DOHH2 (cell line): ENCODE data around the gene NXNL2.

Experiments used
- EZH2phosphoT487 ChIP-seq: fragments of 200-600 bp; sonication (generic); IDR thresholded peaks from 2 replicates; pipeline ENCODE4 v1.6.1; 2017; ENCODE audit warnings: borderline replicate concordance, mild to moderate bottlenecking, antibody characterized with exemption, low read length, moderate library complexity, mixed read lengths
- TF ChIP-seq, protein P1 (sequence below): fragments of 200-600 bp; sonication (generic); IDR thresholded peaks from one replicate; pipeline ENCODE4 v1.5.1; 2014; ENCODE audit warnings: antibody characterized with exemption, mild to moderate bottlenecking, low read depth, low read length; ENCODE audit not compliant: poor library complexity, severe bottlenecking

DNA sequence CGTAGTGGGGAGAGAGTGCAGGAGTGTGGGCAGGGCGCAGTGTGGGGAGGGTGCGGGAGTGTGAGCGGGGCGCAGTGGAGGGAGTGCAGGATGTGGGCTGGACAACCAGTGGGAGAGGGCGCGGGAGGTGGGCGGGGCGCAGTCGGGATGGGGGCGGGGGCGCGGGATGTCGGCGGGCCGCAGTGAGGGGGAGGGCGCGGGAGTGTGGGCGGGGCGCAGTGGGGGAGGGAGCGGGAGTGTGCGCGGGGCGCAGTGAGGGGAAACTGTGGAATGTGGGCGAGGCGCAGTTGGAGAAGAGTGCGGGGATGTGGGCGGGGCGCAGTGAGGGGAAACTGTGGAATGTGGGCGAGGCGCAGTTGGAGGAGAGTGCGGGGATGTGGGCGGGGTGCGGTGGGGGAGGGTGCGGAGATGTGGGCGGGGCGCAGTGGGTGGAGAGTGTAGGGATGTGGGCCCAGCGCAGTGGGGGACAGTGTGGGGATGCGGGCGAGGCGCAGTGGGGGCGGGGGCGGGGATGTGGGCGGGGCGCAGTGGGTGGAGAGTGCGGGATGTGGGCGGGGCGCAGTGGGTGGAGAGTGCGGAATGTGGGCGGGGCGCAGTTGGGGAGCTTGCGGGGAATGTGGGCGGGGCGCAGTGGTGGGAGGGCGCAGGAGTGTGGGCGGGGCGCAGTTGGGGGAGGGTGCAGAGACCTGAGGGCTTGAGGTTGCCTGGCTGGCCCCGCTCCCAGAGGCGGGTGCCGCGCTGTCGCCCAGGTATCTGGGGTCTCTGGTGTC, at the start of gene NXNL2:
- TF ChIP-seq, protein P1, sequence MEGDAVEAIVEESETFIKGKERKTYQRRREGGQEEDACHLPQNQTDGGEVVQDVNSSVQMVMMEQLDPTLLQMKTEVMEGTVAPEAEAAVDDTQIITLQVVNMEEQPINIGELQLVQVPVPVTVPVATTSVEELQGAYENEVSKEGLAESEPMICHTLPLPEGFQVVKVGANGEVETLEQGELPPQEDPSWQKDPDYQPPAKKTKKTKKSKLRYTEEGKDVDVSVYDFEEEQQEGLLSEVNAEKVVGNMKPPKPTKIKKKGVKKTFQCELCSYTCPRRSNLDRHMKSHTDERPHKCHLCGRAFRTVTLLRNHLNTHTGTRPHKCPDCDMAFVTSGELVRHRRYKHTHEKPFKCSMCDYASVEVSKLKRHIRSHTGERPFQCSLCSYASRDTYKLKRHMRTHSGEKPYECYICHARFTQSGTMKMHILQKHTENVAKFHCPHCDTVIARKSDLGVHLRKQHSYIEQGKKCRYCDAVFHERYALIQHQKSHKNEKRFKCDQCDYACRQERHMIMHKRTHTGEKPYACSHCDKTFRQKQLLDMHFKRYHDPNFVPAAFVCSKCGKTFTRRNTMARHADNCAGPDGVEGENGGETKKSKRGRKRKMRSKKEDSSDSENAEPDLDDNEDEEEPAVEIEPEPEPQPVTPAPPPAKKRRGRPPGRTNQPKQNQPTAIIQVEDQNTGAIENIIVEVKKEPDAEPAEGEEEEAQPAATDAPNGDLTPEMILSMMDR = no peak
- no peak for TF ChIP-seq EZH2phosphoT487
